Stimulated activated CD8-positive, alpha-beta memory T cell treated with anti-CD3 and anti-CD28 coated beads, Interleukin-12 subunit alpha, Interleukin-12 subunit beta, amount 100 ng/mL, for 24 hours (primary cell): ENCODE results near the gene PXK.

Source experiments
- DNase-seq: peaks from one replicate; pipeline ENCODE4 v3.0.0-alpha.2; 2020; ENCODE audit errors: extremely low read depth

The PXK gene

GRCh38 chr3:58383904-58384303 is 51.2 kb downstream of the PXK start:
- no peak for DNase-seq

- no peak for DNase-seq
These were observed 51.8 kb downstream of the PXK start for GRCh38 chr3:58384381-58385090.

- no peak for DNase-seq
These were observed 54.1 kb downstream of the PXK start for GRCh38 chr3:58386626-58387365.

GRCh38 chr3:58387650-58388546 is 55.2 kb downstream of the PXK start:
- no peak for DNase-seq

GRCh38 chr3:58388550-58389091 is 55.9 kb downstream of the PXK start:
- DNase-seq, result no peak

GRCh38 chr3:58391156-58391865 is 58.6 kb downstream of the PXK start:
- DNase-seq, result no peak

- no peak for DNase-seq
These were observed 59.5 kb downstream of the PXK start for GRCh38 chr3:58392181-58392580.

- DNase-seq, result no peak
These were observed 61.6 kb downstream of the PXK start for GRCh38 chr3:58394339-58394738.

GRCh38 chr3:58398669-58399333 is 66.1 kb downstream of the PXK start:
- no peak for DNase-seq

GRCh38 chr3:58403513-58404109 is 70.9 kb downstream of the PXK start:
- DNase-seq, result no peak

- DNase-seq, result no peak
These were observed 71.7 kb downstream of the PXK start for GRCh38 chr3:58404396-58404795.

- DNase-seq, result no peak
These were observed 76.2 kb downstream of the PXK start for GRCh38 chr3:58408906-58409305.

GRCh38 chr3:58409663-58410062 is 77.0 kb downstream of the PXK start:
- DNase-seq, result no peak

GRCh38 chr3:58411036-58411435 is 78.3 kb downstream of the PXK start:
- DNase-seq, result no peak

- DNase-seq, result no peak
These were observed 79.4 kb downstream of the PXK start for GRCh38 chr3:58411851-58412830.

- DNase-seq, result no peak
These were observed 82.0 kb downstream of the PXK start for GRCh38 chr3:58414538-58415197.

- no peak for DNase-seq
These were observed 83.5 kb downstream of the PXK start for GRCh38 chr3:58416191-58416590.

- DNase-seq, result no peak
These were observed 84.4 kb downstream of the PXK start for GRCh38 chr3:58417075-58417474.

GRCh38 chr3:58418227-58418626 is 85.5 kb downstream of the PXK start:
- no peak for DNase-seq
